Measurements from ENCODE around the gene VAV3.

GRCh38 chr1:107534632-107535031, 430.3 kb downstream of the VAV3 start:
- TF ChIP-seq CTCF (IDR thresholded peaks at IDR 0.05) (no peak), POLR2A (IDR thresholded peaks at IDR 0.05) (no peak)

Measured in body of pancreas (tissue), 4 donors.